ENCODE data around the gene PPARG. TPM values are rescaled to one million over a fixed set of nuclear protein-coding genes. Genes with fewer than 3 reads are reported as not detected.

PPARG gene
- polyA plus RNA-seq, 1 donor (not counting 4 experiments of a cell fraction or from before 2014, with no cell fraction given) = 3.1 TPM

- H3K79me2 ChIP-seq (ENCODE audit: control insufficient read depth, insufficient read depth, low read length) = no peaks in the 10 kb centered on the region
- no peaks in the 10 kb centered on the region for H4K20me1 ChIP-seq (ENCODE audit: control insufficient read depth, extremely low read depth, insufficient read depth, low read length)
- H3K4me3 ChIP-seq (ENCODE audit: control insufficient read depth in 2 of 3, extremely low read depth in 1 of 3, insufficient read depth in 2 of 3, low read depth in 1 of 3, low read length in 3 of 3) = no peak overlapping the region
- H3K4me1 ChIP-seq (ENCODE audit: control insufficient read depth, extremely low read depth, insufficient read depth, low read length) = no peaks in the 10 kb centered on the region
- no peak overlapping the region for H2AFZ ChIP-seq (ENCODE audit: control insufficient read depth, low read length)
- no peak overlapping the region for H3K9ac ChIP-seq (ENCODE audit: control insufficient read depth, extremely low read depth, insufficient read depth, low read length)
- DNase-seq (ENCODE audit: low read depth, low spot score) (no peak), FAIRE-seq (no peak)
- TF ChIP-seq CTCF (optimal IDR thresholded peaks at IDR 0.05 in 1 of 3, IDR thresholded peaks at IDR 0.05 in 1 of 3, conservative IDR thresholded peaks at IDR 0.05 in 1 of 3; ENCODE audit: extremely low read depth in 1 of 3, insufficient read depth in 2 of 3, low read length in 3 of 3) (no peak), EZH2 (IDR thresholded peaks at IDR 0.05; ENCODE audit: low read length) (no peak)
- no peak overlapping the region for H3K4me2 ChIP-seq (ENCODE audit: control insufficient read depth, extremely low read depth, insufficient read depth, low read depth, low read length)
- H3K27ac ChIP-seq (ENCODE audit: control insufficient read depth, insufficient read depth, low read length) = no peak overlapping the region
- dilution Hi-C loops (cut with MboI; ENCODE audit: extremely low pct_ligation_motif_present, low sequenced_read_pairs) = no loop called here
- no peaks in the 10 kb centered on the region for H3K9me3 ChIP-seq (ENCODE audit: control insufficient read depth, low read depth, low read length)
- no peaks in the 10 kb centered on the region for H3K36me3 ChIP-seq (ENCODE audit: control insufficient read depth in 2 of 2, extremely low read depth in 1 of 2, insufficient read depth in 2 of 2, low read length in 2 of 2)
- no peaks in the 10 kb centered on the region for H3K9me1 ChIP-seq (ENCODE audit: control insufficient read depth, extremely low read depth, insufficient read depth, low read length)
- peaks cover 14% of the 10 kb centered on the region for H3K27me3 ChIP-seq (ENCODE audit: control insufficient read depth, extremely low read depth, insufficient read depth, low read length)
Observed at GRCh38 chr3:12421132-12421531, 132.3 kb downstream of the PPARG start.

GRCh38 chr3:12423131-12423530, 134.3 kb downstream of the PPARG start:
- DNase-seq (ENCODE audit: low read depth, low spot score) (no peak), FAIRE-seq (no peak)
- H3K36me3 ChIP-seq (ENCODE audit: control insufficient read depth in 2 of 2, extremely low read depth in 1 of 2, insufficient read depth in 2 of 2, low read length in 2 of 2) = no peaks in the 10 kb centered on the region
- H3K27ac ChIP-seq (ENCODE audit: control insufficient read depth, insufficient read depth, low read length) = no peak overlapping the region
- no peak overlapping the region for H3K4me3 ChIP-seq (ENCODE audit: control insufficient read depth in 2 of 3, extremely low read depth in 1 of 3, insufficient read depth in 2 of 3, low read depth in 1 of 3, low read length in 3 of 3)
- peaks cover 14% of the 10 kb centered on the region for H3K27me3 ChIP-seq (ENCODE audit: control insufficient read depth, extremely low read depth, insufficient read depth, low read length)
- H3K79me2 ChIP-seq (ENCODE audit: control insufficient read depth, insufficient read depth, low read length) = no peaks in the 10 kb centered on the region
- no peak overlapping the region for H2AFZ ChIP-seq (ENCODE audit: control insufficient read depth, low read length)
- no peaks in the 10 kb centered on the region for H3K9me1 ChIP-seq (ENCODE audit: control insufficient read depth, extremely low read depth, insufficient read depth, low read length)
- H3K9me3 ChIP-seq (ENCODE audit: control insufficient read depth, low read depth, low read length) = no peaks in the 10 kb centered on the region
- H3K4me2 ChIP-seq (ENCODE audit: control insufficient read depth, extremely low read depth, insufficient read depth, low read depth, low read length) = no peak overlapping the region
- dilution Hi-C loops (cut with MboI; ENCODE audit: extremely low pct_ligation_motif_present, low sequenced_read_pairs) = no loop called here
- no peaks in the 10 kb centered on the region for H4K20me1 ChIP-seq (ENCODE audit: control insufficient read depth, extremely low read depth, insufficient read depth, low read length)
- no peak overlapping the region for H3K9ac ChIP-seq (ENCODE audit: control insufficient read depth, extremely low read depth, insufficient read depth, low read length)
- TF ChIP-seq EZH2 (IDR thresholded peaks at IDR 0.05; ENCODE audit: low read length) = no peak
- TF ChIP-seq CTCF (optimal IDR thresholded peaks at IDR 0.05 in 1 of 3, IDR thresholded peaks at IDR 0.05 in 1 of 3, conservative IDR thresholded peaks at IDR 0.05 in 1 of 3; ENCODE audit: extremely low read depth in 1 of 3, insufficient read depth in 2 of 3, low read length in 3 of 3) = no peak
- no peaks in the 10 kb centered on the region for H3K4me1 ChIP-seq (ENCODE audit: control insufficient read depth, extremely low read depth, insufficient read depth, low read length)
